Mammary epithelial cell (primary cell): ENCODE measurements around the gene RNF144B.

ENCODE experiments used
- CTCF ChIP-seq, 2 donors: IDR thresholded peaks in 1 of 2; conservative IDR thresholded peaks in 1 of 2; 2 replicates each; pipeline ENCODE4 v1.5.1; 2011 to 2012; ENCODE audit warnings: inconsistent platforms in 2 of 2, low read length in 2 of 2, mild to moderate bottlenecking in 2 of 2, control low read depth in 1 of 2, low read depth in 1 of 2; ENCODE audit not compliant: insufficient read depth in 1 of 2; ENCODE audit errors: extremely low read depth in 1 of 2
- EZH2 ChIP-seq: IDR thresholded peaks from 2 replicates; pipeline ENCODE4 v1.6.1; 2012; ENCODE audit warnings: low read length, inconsistent platforms, borderline replicate concordance

GRCh38 chr6:18436341-18436740, 49.2 kb downstream of the RNF144B start:
- no peak for TF ChIP-seq CTCF (conservative IDR thresholded peaks at IDR 0.05 in 1 of 2, IDR thresholded peaks at IDR 0.05 in 1 of 2; ENCODE audit: extremely low read depth in 1 of 2, insufficient read depth in 1 of 2, low read depth in 1 of 2, low read length in 2 of 2)
- no peak for TF ChIP-seq EZH2
